GM12875 (cell line): ENCODE data around the gene CNIH3.

ENCODE experiments used
- H3K4me3 ChIP-seq: one replicate; pipeline ENCODE4 v1.5.1; 2011; ENCODE audit warnings: low read depth, low read length, control low read depth
- TF ChIP-seq, protein P1 (sequence below): IDR thresholded peaks from 2 replicates; pipeline ENCODE4 v1.5.1; 2011; ENCODE audit warnings: low read depth, mild to moderate bottlenecking, control low read depth, inconsistent platforms, low read length, moderate library complexity, borderline replicate concordance; ENCODE audit not compliant: insufficient read depth

Gene CNIH3

DNA sequence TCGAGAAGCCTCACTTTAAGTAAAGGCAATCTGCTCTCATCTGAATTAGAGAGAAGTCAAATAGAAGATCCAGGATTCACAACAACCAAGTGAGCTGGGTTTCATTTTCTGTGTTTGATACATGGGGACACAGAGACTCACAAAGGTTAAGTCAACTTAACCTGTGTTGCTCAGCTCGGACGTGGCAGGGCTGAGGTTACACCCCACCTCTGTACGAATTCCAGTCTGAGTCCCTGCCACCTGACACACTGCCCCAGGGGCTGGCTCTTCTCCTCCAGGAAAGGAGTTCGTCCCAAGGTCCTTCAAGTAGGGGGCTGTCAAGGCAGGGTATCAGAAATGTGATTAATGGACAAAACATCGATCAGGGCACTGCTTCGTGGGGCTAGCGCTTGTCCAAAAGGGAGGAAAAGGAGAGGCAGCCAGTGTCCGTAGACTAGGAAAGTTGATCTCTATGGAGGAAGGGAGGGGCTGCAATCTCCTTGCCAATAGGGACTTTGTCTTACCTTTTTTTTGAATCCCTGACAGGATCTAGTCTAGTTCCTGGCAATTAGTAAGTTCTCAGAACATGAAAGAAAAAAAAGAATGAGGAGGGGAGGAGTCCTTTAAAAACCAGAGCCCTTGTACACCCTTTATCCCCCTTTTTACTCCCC lies 116.4 kb downstream of the CNIH3 start:
- no peak overlapping the region for H3K4me3 ChIP-seq
- TF ChIP-seq, protein P1, sequence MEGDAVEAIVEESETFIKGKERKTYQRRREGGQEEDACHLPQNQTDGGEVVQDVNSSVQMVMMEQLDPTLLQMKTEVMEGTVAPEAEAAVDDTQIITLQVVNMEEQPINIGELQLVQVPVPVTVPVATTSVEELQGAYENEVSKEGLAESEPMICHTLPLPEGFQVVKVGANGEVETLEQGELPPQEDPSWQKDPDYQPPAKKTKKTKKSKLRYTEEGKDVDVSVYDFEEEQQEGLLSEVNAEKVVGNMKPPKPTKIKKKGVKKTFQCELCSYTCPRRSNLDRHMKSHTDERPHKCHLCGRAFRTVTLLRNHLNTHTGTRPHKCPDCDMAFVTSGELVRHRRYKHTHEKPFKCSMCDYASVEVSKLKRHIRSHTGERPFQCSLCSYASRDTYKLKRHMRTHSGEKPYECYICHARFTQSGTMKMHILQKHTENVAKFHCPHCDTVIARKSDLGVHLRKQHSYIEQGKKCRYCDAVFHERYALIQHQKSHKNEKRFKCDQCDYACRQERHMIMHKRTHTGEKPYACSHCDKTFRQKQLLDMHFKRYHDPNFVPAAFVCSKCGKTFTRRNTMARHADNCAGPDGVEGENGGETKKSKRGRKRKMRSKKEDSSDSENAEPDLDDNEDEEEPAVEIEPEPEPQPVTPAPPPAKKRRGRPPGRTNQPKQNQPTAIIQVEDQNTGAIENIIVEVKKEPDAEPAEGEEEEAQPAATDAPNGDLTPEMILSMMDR, result no peak

DNA sequence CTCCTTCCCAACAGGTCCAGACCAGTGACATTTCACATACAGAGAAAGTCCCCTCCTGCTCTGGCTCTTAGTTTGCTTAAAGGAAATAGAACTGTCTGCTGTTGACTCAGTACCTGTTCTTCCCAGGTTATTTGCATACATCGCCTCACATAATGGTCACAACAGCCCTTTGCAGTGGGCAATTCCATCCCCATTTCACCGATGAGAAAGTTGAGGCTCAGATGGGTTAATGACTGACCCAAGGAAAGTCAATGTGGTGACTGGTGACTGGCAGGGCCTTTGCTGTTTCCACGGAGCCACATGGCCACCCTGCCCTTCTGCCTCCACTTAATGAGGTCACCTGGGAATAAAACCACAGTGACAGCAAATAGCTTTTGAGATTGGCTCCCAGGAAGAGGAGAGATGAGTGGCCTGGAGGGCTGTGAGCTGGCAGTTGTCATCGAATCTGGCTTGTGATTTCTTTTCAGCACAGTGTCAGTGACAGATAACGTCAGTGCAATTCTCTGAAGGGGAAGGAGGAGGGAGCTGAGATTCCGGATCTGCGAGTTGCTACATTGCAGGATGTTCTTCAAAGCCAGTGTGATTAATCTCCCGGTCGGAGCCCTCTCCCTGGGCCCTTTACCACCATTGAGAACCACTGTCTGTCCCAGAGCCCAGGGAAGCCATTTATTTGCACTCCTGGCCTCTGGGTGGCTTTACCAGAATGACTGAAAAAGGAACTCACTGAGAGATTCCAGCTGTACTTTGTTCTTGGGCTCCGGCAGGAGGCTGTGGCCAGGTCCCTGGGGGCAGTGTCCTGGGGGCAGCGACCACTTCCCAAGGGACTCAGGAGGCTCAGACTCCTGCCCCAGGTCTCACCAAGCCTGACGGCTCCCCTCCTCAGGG lies 117.2 kb downstream of the CNIH3 start:
- no peak overlapping the region for H3K4me3 ChIP-seq
- TF ChIP-seq, protein P1, result no peak

DNA sequence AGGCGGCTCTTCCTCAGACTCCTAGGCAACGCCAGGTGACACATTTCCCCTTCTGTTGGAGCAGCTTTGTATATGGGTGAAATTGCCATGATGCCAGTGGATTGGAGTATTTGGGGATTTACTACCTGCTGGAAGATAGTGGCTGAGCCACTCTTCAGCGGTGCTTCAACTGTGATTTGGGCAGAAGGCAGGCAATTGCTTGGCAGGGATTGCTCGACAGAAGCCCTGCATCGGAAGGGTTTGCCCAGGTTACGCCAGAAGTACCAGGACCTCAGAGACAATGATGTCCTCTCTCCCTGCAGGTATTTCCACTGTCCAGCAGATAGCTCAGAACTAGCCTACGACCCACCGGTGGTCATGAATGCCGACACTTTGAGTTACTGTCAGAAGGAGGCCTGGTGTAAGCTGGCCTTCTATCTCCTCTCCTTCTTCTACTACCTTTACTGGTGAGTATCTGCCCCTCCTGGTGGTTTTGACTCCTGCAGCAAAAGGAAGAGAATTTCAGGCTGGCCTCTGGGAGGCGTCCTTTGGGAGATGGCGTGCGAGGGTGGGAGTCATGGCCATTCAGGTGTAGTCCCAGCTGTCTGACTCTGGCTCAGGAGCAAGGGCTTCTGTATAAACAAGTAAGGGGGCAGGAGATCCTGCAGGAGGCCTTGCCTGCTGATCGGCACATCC lies 118.3 kb downstream of the CNIH3 start:
- H3K4me3 ChIP-seq, result no peak overlapping the region
- TF ChIP-seq, protein P1, result 0 out of 2 replicates have a peak, but pooled peaks have one; percentile 26

DNA sequence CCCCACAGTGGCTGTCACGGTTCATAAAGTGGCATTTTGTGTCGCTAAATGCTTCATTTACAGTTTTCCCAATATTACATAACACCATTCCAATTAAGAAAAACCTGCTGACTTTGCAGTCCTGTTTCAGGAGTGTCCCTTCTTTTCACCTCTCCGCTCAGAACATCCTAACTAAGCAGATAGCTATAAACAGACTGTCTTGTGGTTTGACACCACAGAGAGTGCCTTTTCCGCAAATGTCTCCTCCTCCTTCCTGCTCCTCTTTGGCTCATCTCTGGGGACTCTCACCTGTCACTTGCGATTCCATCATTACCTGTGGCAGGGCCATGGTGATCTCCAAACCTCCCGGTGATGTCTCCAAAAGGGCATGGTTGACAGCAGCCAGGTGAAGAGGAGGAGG lies 119.0 kb downstream of the CNIH3 start:
- TF ChIP-seq, protein P1, result no peak

DNA sequence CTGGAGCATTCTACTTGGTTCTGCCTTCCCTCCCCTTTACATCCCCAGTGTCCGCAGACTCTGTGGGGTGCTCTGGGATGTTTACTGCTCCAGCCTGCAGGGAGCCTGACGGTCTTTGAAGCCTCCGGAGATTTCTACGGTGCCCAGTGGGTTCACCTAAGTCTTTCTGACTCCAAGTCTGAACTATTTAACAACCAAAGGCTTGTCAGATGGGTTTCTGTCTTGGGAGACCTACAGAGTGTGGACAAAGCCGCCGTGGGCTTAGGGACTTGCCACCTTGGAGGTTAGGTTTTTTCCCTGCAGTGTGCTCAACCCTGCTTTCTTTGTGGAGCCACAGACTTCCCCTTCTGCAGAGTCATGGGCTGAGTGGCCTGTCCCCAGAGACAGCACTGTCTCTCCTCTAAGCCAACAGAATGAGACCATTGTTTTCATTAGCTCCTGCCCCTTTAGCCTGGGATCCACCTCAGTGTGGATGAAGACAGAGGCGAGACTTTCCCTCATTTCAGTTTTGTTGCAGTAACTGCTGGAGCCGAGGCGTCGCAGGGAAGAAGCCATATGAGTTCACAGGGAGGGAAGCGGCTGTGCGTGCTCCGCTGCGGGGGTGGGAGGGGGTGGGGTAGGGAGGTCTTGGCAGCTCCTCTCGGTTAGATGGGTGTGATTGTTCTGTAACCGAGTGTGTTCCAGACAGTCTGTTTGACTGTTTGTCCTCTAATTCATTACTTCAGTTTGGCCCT lies 120.7 kb downstream of the CNIH3 start:
- TF ChIP-seq, protein P1, result no peak
- H3K4me3 ChIP-seq, result no peak overlapping the region

More for the DNA sequence above, 119.0 kb downstream of the CNIH3 start:
- H3K4me3 ChIP-seq, result no peak overlapping the region

DNA sequence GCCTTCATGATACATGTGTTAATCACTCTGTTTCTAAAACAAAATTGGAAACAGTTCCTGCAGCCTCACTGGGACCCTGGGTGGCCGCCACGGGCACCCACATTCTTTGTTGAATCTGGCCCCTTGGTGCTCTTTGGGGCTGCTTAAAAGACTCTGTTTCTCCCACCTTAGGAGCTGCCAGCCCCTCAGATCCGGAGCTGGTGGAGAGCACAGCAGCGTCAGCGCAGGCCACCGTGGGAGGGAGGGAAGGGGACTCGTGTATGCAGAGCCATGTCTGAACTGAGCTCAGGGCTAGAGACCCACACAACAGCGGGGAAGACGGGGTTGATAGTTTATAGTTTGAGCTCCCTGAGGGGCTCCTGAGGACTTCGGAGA lies 121.2 kb downstream of the CNIH3 start:
- TF ChIP-seq, protein P1, result no peak
- H3K4me3 ChIP-seq, result no peak overlapping the region
